ENCODE data around the gene TFDP2.

Gene TFDP2

GRCh38 chr3:141963301-141963700 lies 186.0 kb downstream of the TFDP2 start:
- DNase-seq (ENCODE audit: insufficient read length, low spot score): no peak

GRCh38 chr3:141960731-141961130 lies 188.6 kb downstream of the TFDP2 start:
- DNase-seq (ENCODE audit: insufficient read length, low spot score) (no peak), FAIRE-seq (no peak)
- TF ChIP-seq SPI1 (IDR thresholded peaks at IDR 0.05; ENCODE audit: low read depth, low read length) (no peak), PAX5 (IDR thresholded peaks at IDR 0.05; ENCODE audit: insufficient read depth, low read length, severe bottlenecking) (no peak)

More at GRCh38 chr3:141963301-141963700, 186.0 kb downstream of the TFDP2 start:
- no peak for FAIRE-seq
- no peak for TF ChIP-seq TAF1 (IDR thresholded peaks at IDR 0.05; ENCODE audit: low read depth, low read length)
- no peak for TF ChIP-seq PAX5 (IDR thresholded peaks at IDR 0.05; ENCODE audit: insufficient read depth, low read length, severe bottlenecking)
- no peak for TF ChIP-seq POLR2A (IDR thresholded peaks at IDR 0.05; ENCODE audit: low read depth, low read length)
- no peak for TF ChIP-seq POLR2AphosphoS5 (IDR thresholded peaks at IDR 0.05; ENCODE audit: low read depth, low read length)
- no peak for TF ChIP-seq SPI1 (IDR thresholded peaks at IDR 0.05; ENCODE audit: low read depth, low read length)
- TF ChIP-seq POU2F2 (IDR thresholded peaks at IDR 0.05; ENCODE audit: low read depth, low read length): no peak

- no peak for TF ChIP-seq TAF1 (IDR thresholded peaks at IDR 0.05; ENCODE audit: low read depth, low read length)
- no peak for TF ChIP-seq POLR2AphosphoS5 (IDR thresholded peaks at IDR 0.05; ENCODE audit: low read depth, low read length)
- TF ChIP-seq POLR2A (IDR thresholded peaks at IDR 0.05; ENCODE audit: low read depth, low read length): no peak
- no peak for TF ChIP-seq PAX5 (IDR thresholded peaks at IDR 0.05; ENCODE audit: insufficient read depth, low read length, severe bottlenecking)
- TF ChIP-seq SPI1 (IDR thresholded peaks at IDR 0.05; ENCODE audit: low read depth, low read length): no peak
- TF ChIP-seq POU2F2 (IDR thresholded peaks at IDR 0.05; ENCODE audit: low read depth, low read length): no peak
- DNase-seq (ENCODE audit: insufficient read length, low spot score) (no peak), FAIRE-seq (no peak)
Measured at GRCh38 chr3:141959589-141960554, 189.5 kb downstream of the TFDP2 start.

GRCh38 chr3:141955175-141955574 lies 194.2 kb downstream of the TFDP2 start:
- DNase-seq (ENCODE audit: insufficient read length, low spot score) (no peak), FAIRE-seq (no peak)

GRCh38 chr3:141952611-141953010 lies 196.7 kb downstream of the TFDP2 start:
- no peak for TF ChIP-seq POLR2A (IDR thresholded peaks at IDR 0.05; ENCODE audit: low read depth, low read length)
- no peak for TF ChIP-seq SPI1 (IDR thresholded peaks at IDR 0.05; ENCODE audit: low read depth, low read length)
- no peak for DNase-seq (ENCODE audit: insufficient read length, low spot score)
- no peak for FAIRE-seq

More at GRCh38 chr3:141955175-141955574, 194.2 kb downstream of the TFDP2 start:
- TF ChIP-seq POLR2AphosphoS5 (IDR thresholded peaks at IDR 0.05; ENCODE audit: low read depth, low read length) (no peak), SPI1 (IDR thresholded peaks at IDR 0.05; ENCODE audit: low read depth, low read length) (no peak), PAX5 (IDR thresholded peaks at IDR 0.05; ENCODE audit: insufficient read depth, low read length, severe bottlenecking) (no peak)

- no peak for FAIRE-seq
- TF ChIP-seq SPI1 (IDR thresholded peaks at IDR 0.05; ENCODE audit: low read depth, low read length) (no peak), POLR2AphosphoS5 (IDR thresholded peaks at IDR 0.05; ENCODE audit: low read depth, low read length) (no peak), POU2F2 (IDR thresholded peaks at IDR 0.05; ENCODE audit: low read depth, low read length) (no peak), TAF1 (IDR thresholded peaks at IDR 0.05; ENCODE audit: low read depth, low read length) (no peak), POLR2A (IDR thresholded peaks at IDR 0.05; ENCODE audit: low read depth, low read length) (no peak), PAX5 (IDR thresholded peaks at IDR 0.05; ENCODE audit: insufficient read depth, low read length, severe bottlenecking) (no peak)
- DNase-seq (ENCODE audit: insufficient read length, low spot score): no peak
Measured at GRCh38 chr3:141950572-141951493, 198.5 kb downstream of the TFDP2 start.

- DNase-seq (ENCODE audit: insufficient read length, low spot score): no peak
- TF ChIP-seq PAX5 (IDR thresholded peaks at IDR 0.05; ENCODE audit: insufficient read depth, low read length, severe bottlenecking) (no peak), TAF1 (IDR thresholded peaks at IDR 0.05; ENCODE audit: low read depth, low read length) (no peak), POU2F2 (IDR thresholded peaks at IDR 0.05; ENCODE audit: low read depth, low read length) (no peak), SPI1 (IDR thresholded peaks at IDR 0.05; ENCODE audit: low read depth, low read length) (no peak)
- no peak for FAIRE-seq
Measured at GRCh38 chr3:141949972-141950371, 199.4 kb downstream of the TFDP2 start.

GRCh38 chr3:141949399-141949798 lies 199.9 kb downstream of the TFDP2 start:
- DNase-seq (ENCODE audit: insufficient read length, low spot score) (no peak), FAIRE-seq (no peak)
- no peak for TF ChIP-seq POLR2A (IDR thresholded peaks at IDR 0.05; ENCODE audit: low read depth, low read length)
- TF ChIP-seq TAF1 (IDR thresholded peaks at IDR 0.05; ENCODE audit: low read depth, low read length): no peak
- TF ChIP-seq POLR2AphosphoS5 (IDR thresholded peaks at IDR 0.05; ENCODE audit: low read depth, low read length): no peak
- TF ChIP-seq SPI1 (IDR thresholded peaks at IDR 0.05; ENCODE audit: low read depth, low read length): no peak
- TF ChIP-seq PAX5 (IDR thresholded peaks at IDR 0.05; ENCODE audit: insufficient read depth, low read length, severe bottlenecking): no peak
- no peak for TF ChIP-seq POU2F2 (IDR thresholded peaks at IDR 0.05; ENCODE audit: low read depth, low read length)

GRCh38 chr3:141945726-141946485 lies 203.4 kb downstream of the TFDP2 start:
- TF ChIP-seq POLR2AphosphoS5 (IDR thresholded peaks at IDR 0.05; ENCODE audit: low read depth, low read length) (no peak), SPI1 (IDR thresholded peaks at IDR 0.05; ENCODE audit: low read depth, low read length) (no peak), TAF1 (IDR thresholded peaks at IDR 0.05; ENCODE audit: low read depth, low read length) (no peak), POLR2A (IDR thresholded peaks at IDR 0.05; ENCODE audit: low read depth, low read length) (no peak), PAX5 (IDR thresholded peaks at IDR 0.05; ENCODE audit: insufficient read depth, low read length, severe bottlenecking) (no peak), POU2F2 (IDR thresholded peaks at IDR 0.05; ENCODE audit: low read depth, low read length) (no peak)
- DNase-seq (ENCODE audit: insufficient read length, low spot score) (no peak), FAIRE-seq (no peak)

Data from GM12891 (cell line).